HepG2 (cell line): Measurements from ENCODE around the gene CMTM3.

Source experiments
- MEIS2 ChIP-seq: sonication (generic); formaldehyde crosslinking; IDR thresholded peaks from 2 replicates; pipeline ENCODE4 v1.9.0; 2021; ENCODE audit warnings: mild to moderate bottlenecking, missing genetic modification reagents
- REST ChIP-seq, 2 experiments: IDR thresholded peaks; 2 replicates each; pipeline ENCODE4 v1.6.1; 2011 to 2012; ENCODE audit warnings: low read length in 2 of 2, borderline replicate concordance in 1 of 2, low read depth in 1 of 2, mild to moderate bottlenecking in 1 of 2, moderate library complexity in 1 of 2
- YY1 ChIP-seq: IDR thresholded peaks from 2 replicates; pipeline ENCODE4 v1.6.1; 2011; ENCODE audit warnings: low read length, low read depth, moderate library complexity, mild to moderate bottlenecking; ENCODE audit not compliant: insufficient read depth, insufficient replicate concordance

DNA sequence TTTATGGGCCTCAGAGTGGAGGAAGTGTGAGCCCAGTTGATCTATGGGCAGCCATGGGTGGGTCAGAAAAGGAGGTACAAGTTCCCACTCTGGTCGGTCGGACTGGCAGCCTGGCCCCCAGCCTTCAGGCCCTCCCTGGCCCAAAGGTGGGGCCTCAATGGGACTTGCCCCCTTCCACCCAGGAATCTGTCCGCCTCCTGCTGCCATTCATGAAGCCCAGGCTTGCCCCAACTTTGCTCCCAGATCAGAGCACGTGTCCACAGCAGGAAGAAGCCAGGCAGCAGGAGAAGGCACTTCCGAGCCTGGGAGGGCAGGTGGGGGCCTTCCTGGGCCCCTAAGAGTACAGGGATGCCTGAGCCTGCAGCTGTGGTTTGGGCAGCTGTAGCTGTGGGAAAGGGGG is 3.0 kb upstream of the CMTM3 start:
- TF ChIP-seq MEIS2 (CRISPR knock-in tag) (no peak), REST (IDR thresholded peaks at IDR 0.05; ENCODE audit: borderline replicate concordance in 1 of 2, low read depth in 1 of 2, low read length in 2 of 2) (no peak), YY1 (no peak)
